GM21825 (cell line): Measurements from ENCODE around the gene SMIM38.
"Not testable (repeated sequence)": the region's sequence is repeated elsewhere in the genome, so short reads cannot be mapped to it uniquely, and the experiment has no call there.

Experiments used
- ATAC-seq: cut with Tn5 transposase; IDR thresholded peaks from one replicate; pipeline ENCODE4 v1.9.1; 2021; ENCODE audit warnings: mild to moderate bottlenecking, moderate library complexity; ENCODE audit not compliant: unreplicated experiment

The SMIM38 gene

GRCh38 chr11:69137151-69137844 lies 18.4 kb upstream of the SMIM38 start:
- no peak for ATAC-seq

- ATAC-seq: no peak
Measured at GRCh38 chr11:69138265-69138664, 17.5 kb upstream of the SMIM38 start.

GRCh38 chr11:69140161-69140560 lies 15.6 kb upstream of the SMIM38 start:
- not testable (repeated sequence) for ATAC-seq

GRCh38 chr11:69140635-69141034 lies 15.1 kb upstream of the SMIM38 start:
- no peak for ATAC-seq

- ATAC-seq: no peak
Measured at GRCh38 chr11:69141742-69142141, 14.0 kb upstream of the SMIM38 start.

GRCh38 chr11:69142895-69143294 lies 12.8 kb upstream of the SMIM38 start:
- ATAC-seq: no peak

- no peak for ATAC-seq
Measured at GRCh38 chr11:69144316-69145049, 11.3 kb upstream of the SMIM38 start.

- no peak for ATAC-seq
Measured at GRCh38 chr11:69145050-69145380, 10.7 kb upstream of the SMIM38 start.

- no peak for ATAC-seq
Measured at GRCh38 chr11:69148377-69148762, 7.4 kb upstream of the SMIM38 start.

- ATAC-seq: no peak
Measured at GRCh38 chr11:69148806-69149205, 6.9 kb upstream of the SMIM38 start.

GRCh38 chr11:69149338-69150045 lies 6.2 kb upstream of the SMIM38 start:
- not testable (repeated sequence) for ATAC-seq

- ATAC-seq: no peak
Measured at GRCh38 chr11:69150175-69150574, 5.6 kb upstream of the SMIM38 start.

- ATAC-seq: no peak
Measured at GRCh38 chr11:69151836-69152235, 3.9 kb upstream of the SMIM38 start.

GRCh38 chr11:69152733-69153421 lies 2.9 kb upstream of the SMIM38 start:
- ATAC-seq: no peak

- ATAC-seq: no peak
Measured at GRCh38 chr11:69153661-69154060, 2.1 kb upstream of the SMIM38 start.

- no peak for ATAC-seq
Measured at GRCh38 chr11:69154211-69154913, 1.4 kb upstream of the SMIM38 start.

GRCh38 chr11:69154938-69155301 lies 815 bp upstream of the SMIM38 start:
- no peak for ATAC-seq

- ATAC-seq: no peak
Measured at GRCh38 chr11:69156235-69156639, 502 bp downstream of the SMIM38 start.

- ATAC-seq: no peak
Measured at GRCh38 chr11:69156673-69157155, 979 bp downstream of the SMIM38 start.

GRCh38 chr11:69157156-69157821 lies 1.6 kb downstream of the SMIM38 start:
- no peak for ATAC-seq
